Mesenchymal stem cell (in vitro differentiated cells and primary cell): ENCODE data around the gene ARL9.

Source experiments
- DNase-seq: peaks from one replicate; pipeline ENCODE4 v3.0.0-alpha.2; 2013
- H2AFZ ChIP-seq: one replicate; pipeline ENCODE4 v1.6.1; 2013; ENCODE audit warnings: low read depth, mild to moderate bottlenecking, control low read depth, inconsistent platforms, low read length, moderate library complexity
- H2AK5ac ChIP-seq: 2 replicates; pipeline ENCODE4 v1.6.1; 2013; ENCODE audit warnings: low read length, moderate library complexity, mild to moderate bottlenecking, inconsistent platforms; ENCODE audit not compliant: severe bottlenecking
- H2BK120ac ChIP-seq: one replicate; pipeline ENCODE4 v1.6.1; 2013; ENCODE audit warnings: low read depth, mild to moderate bottlenecking, inconsistent platforms, low read length, moderate library complexity
- H2BK12ac ChIP-seq, 2 experiments: one replicate each; pipeline ENCODE4 v1.6.1; 2013; ENCODE audit warnings: inconsistent platforms in 2 of 2, low read length in 2 of 2, mild to moderate bottlenecking in 2 of 2, moderate library complexity in 2 of 2, control low read depth in 1 of 2
- H2BK15ac ChIP-seq: one replicate; pipeline ENCODE4 v1.6.1; 2013; ENCODE audit warnings: mild to moderate bottlenecking, low read depth, inconsistent platforms; ENCODE audit not compliant: poor library complexity, severe bottlenecking
- H2BK5ac ChIP-seq: 2 replicates; pipeline ENCODE4 v1.6.1; 2013; ENCODE audit warnings: low read depth, mild to moderate bottlenecking, low read length, control low read depth, inconsistent platforms; ENCODE audit not compliant: poor library complexity, severe bottlenecking
- H3K14ac ChIP-seq, 2 experiments: one replicate each; pipeline ENCODE4 v1.6.1; 2013; ENCODE audit warnings: inconsistent platforms in 2 of 2, low read length in 2 of 2, control low read depth in 1 of 2, mild to moderate bottlenecking in 1 of 2, moderate library complexity in 1 of 2
- H3K18ac ChIP-seq, 2 experiments: one replicate each; pipeline ENCODE4 v1.6.1; 2013; ENCODE audit warnings: inconsistent platforms in 2 of 2, low read length in 2 of 2, control low read depth in 1 of 2, low read depth in 1 of 2, mild to moderate bottlenecking in 1 of 2
- H3K23ac ChIP-seq, 2 experiments: one replicate each; pipeline ENCODE4 v1.6.1; 2013; ENCODE audit warnings: inconsistent platforms in 2 of 2, low read length in 2 of 2, mild to moderate bottlenecking in 2 of 2, moderate library complexity in 2 of 2, control low read depth in 1 of 2
- H3K27ac ChIP-seq: 2 replicates; pipeline ENCODE4 v1.5.1; 2013; ENCODE audit warnings: mild to moderate bottlenecking, moderate library complexity, low read length, control low read depth, inconsistent platforms; ENCODE audit not compliant: poor library complexity, severe bottlenecking
- H3K27me3 ChIP-seq, 2 experiments: 2 replicates each; pipeline versions ENCODE4 v1.6.1 to v1.7.0; 2013; ENCODE audit warnings: low read length in 2 of 2, mild to moderate bottlenecking in 2 of 2, moderate library complexity in 2 of 2, control low read depth in 1 of 2, inconsistent platforms in 1 of 2; ENCODE audit not compliant: control insufficient read depth in 1 of 2, insufficient read depth in 1 of 2
- H3K36me3 ChIP-seq, 2 experiments: 2 replicates each; pipeline versions ENCODE4 v1.6.1 to v1.7.0; 2013; ENCODE audit warnings: low read length in 2 of 2, control low read depth in 1 of 2, inconsistent platforms in 1 of 2, low read depth in 1 of 2, mild to moderate bottlenecking in 1 of 2; ENCODE audit not compliant: insufficient read depth in 2 of 2, control insufficient read depth in 1 of 2
- H3K4ac ChIP-seq, 2 experiments: one replicate each; pipeline ENCODE4 v1.6.1; 2013; ENCODE audit warnings: inconsistent platforms in 2 of 2, low read length in 2 of 2, mild to moderate bottlenecking in 2 of 2, moderate library complexity in 2 of 2, control low read depth in 1 of 2, low read depth in 1 of 2
- H3K4me1 ChIP-seq: 2 replicates; pipeline ENCODE4 v1.6.1; 2013; ENCODE audit warnings: low read depth, low read length, control low read depth; ENCODE audit not compliant: control insufficient read depth, insufficient read depth
- H3K4me2 ChIP-seq: 2 replicates; pipeline ENCODE4 v1.6.1; 2013; ENCODE audit warnings: low read length, mild to moderate bottlenecking, inconsistent platforms; ENCODE audit not compliant: poor library complexity, severe bottlenecking
- H3K4me3 ChIP-seq, 2 experiments: 2 replicates each; pipeline versions ENCODE4 v1.5.1 to v1.7.0; 2013; ENCODE audit warnings: low read length in 2 of 2, mild to moderate bottlenecking in 2 of 2, control low read depth in 1 of 2, low read depth in 1 of 2; ENCODE audit not compliant: insufficient read depth in 1 of 2
- H3K79me1 ChIP-seq: replicated peaks from 2 replicates; pipeline ENCODE4 v1.6.1; 2013; ENCODE audit warnings: mild to moderate bottlenecking, control low read depth, low read length, inconsistent platforms; ENCODE audit not compliant: poor library complexity, severe bottlenecking
- H3K9ac ChIP-seq: 2 replicates; pipeline ENCODE4 v1.7.0; 2013; ENCODE audit warnings: mild to moderate bottlenecking, low read length, moderate library complexity
- H3K9me3 ChIP-seq: 2 replicates; pipeline ENCODE4 v1.7.0; 2013; ENCODE audit warnings: mild to moderate bottlenecking, low read length; ENCODE audit not compliant: control insufficient read depth
- H4K8ac ChIP-seq: one replicate; pipeline ENCODE4 v1.6.1; 2013; ENCODE audit warnings: inconsistent platforms, mild to moderate bottlenecking, low read length, moderate library complexity
- H4K91ac ChIP-seq: one replicate; pipeline ENCODE4 v1.6.1; 2013; ENCODE audit warnings: mild to moderate bottlenecking, low read length, inconsistent platforms
- WGBS: methylation state at CpG from one replicate; pipeline ENCODE4 v1.1.7; 2013; ENCODE audit warnings: mixed read lengths; 5-methylcytosine and 5-hydroxymethylcytosine counted together

Gene ARL9

GRCh38 chr4:56512166-56512565, 6.6 kb downstream of the ARL9 start:
- DNase-seq: peak; percentile 7
- no peak overlapping the region for H3K18ac ChIP-seq
- no peak overlapping the region for H3K4ac ChIP-seq
- H3K9me3 ChIP-seq: no peaks in the 10 kb centered on the region
- H3K27me3 ChIP-seq: no peaks in the 10 kb centered on the region
- H4K91ac ChIP-seq: no peak overlapping the region
- no peaks in the 10 kb centered on the region for H3K79me1 ChIP-seq
- no peak overlapping the region for H2AK5ac ChIP-seq
- H3K4me2 ChIP-seq: no peak overlapping the region
- no CpG with 5 or more reads among the region's 1 CpG for WGBS
- no peak overlapping the region for H3K4me3 ChIP-seq
- no peak overlapping the region for H2BK120ac ChIP-seq
- no peak overlapping the region for H3K23ac ChIP-seq
- no peak overlapping the region for H3K14ac ChIP-seq
- no peak overlapping the region for H3K9ac ChIP-seq
- H3K36me3 ChIP-seq: no peaks in the 10 kb centered on the region
- H2BK15ac ChIP-seq: no peak overlapping the region
- H4K8ac ChIP-seq: no peak overlapping the region
- H3K27ac ChIP-seq: no peak overlapping the region
- H2BK12ac ChIP-seq: no peak overlapping the region
- no peak overlapping the region for H2AFZ ChIP-seq
- no peaks in the 10 kb centered on the region for H3K4me1 ChIP-seq
- H2BK5ac ChIP-seq: no peak overlapping the region

GRCh38 chr4:56513517-56513916, 7.9 kb downstream of the ARL9 start:
- 79% methylated on average over 2 of the region's 2 CpGs for WGBS

GRCh38 chr4:56530269-56531148, 24.9 kb downstream of the ARL9 start:
- Histone ChIP-seq H3K27me3 (peaks cover 0 to 20% of the 10 kb centered on the region in 2 experiments), H2BK15ac (peak overlapping the region; percentile 6), H3K36me3 (no peaks in the 10 kb centered on the region), H3K4ac (no peak overlapping the region), H3K23ac (no peak overlapping the region), H3K14ac (peak overlapping the region in 1 of 2 experiments; percentile 9), H2AFZ (peak overlapping the region; percentile 11), H3K4me1 (peaks cover 4% of the 10 kb centered on the region), H2BK12ac (no peak overlapping the region), H2BK5ac (no peak overlapping the region), H3K4me2 (peak overlapping the region; percentile 74), H3K9ac (peak overlapping the region; percentile 87), H4K8ac (peak overlapping the region; percentile 83), H3K79me1 (no peaks in the 10 kb centered on the region), H2AK5ac (no peak overlapping the region), H3K9me3 (no peaks in the 10 kb centered on the region), H4K91ac (no peak overlapping the region), H2BK120ac (peak overlapping the region; percentile 9), H3K4me3 (peak overlapping the region; percentile 60 to 85), H3K18ac (peak overlapping the region; percentile 30 to 40), H3K27ac (no peak overlapping the region)
- peak; percentile 88 for DNase-seq
- WGBS: 7% methylated on average over 64 of the region's 68 CpGs

More at GRCh38 chr4:56513517-56513916, 7.9 kb downstream of the ARL9 start:
- no peak for DNase-seq
- no peak overlapping the region for H3K4ac ChIP-seq
- H3K18ac ChIP-seq: no peak overlapping the region
- no peak overlapping the region for H3K4me3 ChIP-seq
- H2AK5ac ChIP-seq: no peak overlapping the region
- H3K27ac ChIP-seq: no peak overlapping the region
- no peaks in the 10 kb centered on the region for H3K27me3 ChIP-seq
- no peak overlapping the region for H3K14ac ChIP-seq
- no peaks in the 10 kb centered on the region for H3K9me3 ChIP-seq
- no peak overlapping the region for H2BK120ac ChIP-seq
- H3K4me2 ChIP-seq: no peak overlapping the region
- no peak overlapping the region for H2BK15ac ChIP-seq
- no peak overlapping the region for H4K8ac ChIP-seq
- H2BK12ac ChIP-seq: no peak overlapping the region
- H3K9ac ChIP-seq: no peak overlapping the region
- H3K4me1 ChIP-seq: no peaks in the 10 kb centered on the region
- no peak overlapping the region for H2AFZ ChIP-seq
- H3K36me3 ChIP-seq: no peaks in the 10 kb centered on the region
- no peak overlapping the region for H4K91ac ChIP-seq
- no peak overlapping the region for H2BK5ac ChIP-seq
- no peak overlapping the region for H3K23ac ChIP-seq
- no peaks in the 10 kb centered on the region for H3K79me1 ChIP-seq

GRCh38 chr4:56531149-56531770, 25.7 kb downstream of the ARL9 start:
- peak overlapping the region; percentile 87 for H3K9ac ChIP-seq
- no peak overlapping the region for H2BK12ac ChIP-seq
- H4K91ac ChIP-seq: no peak overlapping the region
- H2BK5ac ChIP-seq: no peak overlapping the region
- peak overlapping the region; percentile 60 to 84 for H3K4me3 ChIP-seq
- H2BK15ac ChIP-seq: no peak overlapping the region
- H3K79me1 ChIP-seq: no peaks in the 10 kb centered on the region
- H3K9me3 ChIP-seq: no peaks in the 10 kb centered on the region
- DNase-seq: peak; percentile 5
- H4K8ac ChIP-seq: peak overlapping the region; percentile 62
- H3K36me3 ChIP-seq: no peaks in the 10 kb centered on the region
- no peak overlapping the region for H2AFZ ChIP-seq
- no peak overlapping the region for H3K4ac ChIP-seq
- WGBS: 50% methylated on average over 11 of the region's 11 CpGs
- peaks cover 4% of the 10 kb centered on the region for H3K4me1 ChIP-seq
- no peak overlapping the region for H3K27ac ChIP-seq
- no peak overlapping the region for H3K14ac ChIP-seq
- peaks cover 0 to 20% of the 10 kb centered on the region in 2 experiments for H3K27me3 ChIP-seq
- no peak overlapping the region for H2AK5ac ChIP-seq
- no peak overlapping the region for H3K23ac ChIP-seq
- H3K18ac ChIP-seq: peak overlapping the region in 1 of 2 experiments; percentile 40
- H3K4me2 ChIP-seq: peak overlapping the region; percentile 71
- H2BK120ac ChIP-seq: no peak overlapping the region
